K562 (cell line): Measurements from ENCODE around the gene CNPY4. TPM values are rescaled to one million over a fixed set of nuclear protein-coding genes. Genes with fewer than 3 reads are reported as not detected.

ENCODE experiments used
- ATAC-seq: fragments of 200-7000 bp; cut with Tn5 transposase; 3 replicates; pipeline ENCODE4 v1.9.1; 2020; ENCODE audit warnings: moderate library complexity
- BruUV-seq: library from RNA; stranded (reverse); fragments of 400-500 nt; replicated peaks from 2 replicates; lab custom pipeline; 2021; lab: Mats Ljungman, UMichigan
- CTCF ChIA-PET: fragments of 300-600 bp; formaldehyde crosslinking; extraction: SDS; loops from one replicate; lab custom pipeline; 2021; ENCODE audit warnings: low intra/inter-chr PET ratio; lab: Yijun Ruan, JAX
- POLR2A ChIA-PET: fragments of 300-600, 350-650 bp; sonication (Branson Sonifier 250); formaldehyde crosslinking; extraction: SDS; loops from one replicate; lab custom pipeline; 2021; ENCODE audit warnings: antibody characterized with exemption, inconsistent platforms; lab: Yijun Ruan, JAX
- DNase-seq, 4 experiments: peaks; one replicate each; pipeline versions ENCODE4 v3.0.0 to v3.0.0-alpha.2; 2011 to 2018; ENCODE audit warnings: low spot score in 3 of 4, mixed read lengths in 3 of 4; ENCODE audit errors: extremely low read depth in 1 of 4
- FAIRE-seq: peaks from 2 replicates; lab custom pipeline; 2011; peaks lifted over from hg19 to GRCh38; lab: Jason Lieb, UNC
- H2AFZ ChIP-seq: 2 replicates; pipeline ENCODE4 v1.6.0; 2011; ENCODE audit warnings: low read depth, low read length, control low read depth, inconsistent platforms
- H3K27ac ChIP-seq: fragments of 200-600 bp; 3 replicates; pipeline ENCODE4 v1.8.0; 2011; ENCODE audit warnings: low read depth, mild to moderate bottlenecking, control low read depth, inconsistent platforms, low read length, moderate library complexity, mixed read lengths; ENCODE audit errors: extremely low read depth
- H3K27me3 ChIP-seq, 2 experiments: fragments of 300-600 bp in 1 of 2; 2 replicates in 1 of 2; 3 replicates in 1 of 2; pipeline versions ENCODE4 v1.6.0 to v1.8.0; 2011; ENCODE audit warnings: inconsistent platforms in 2 of 2, low read length in 2 of 2, mild to moderate bottlenecking in 1 of 2, mixed read lengths in 1 of 2, moderate library complexity in 1 of 2; ENCODE audit not compliant: control insufficient read depth in 2 of 2, insufficient read depth in 2 of 2
- H3K36me3 ChIP-seq: fragments of 300-600 bp; 3 replicates; pipeline ENCODE4 v1.8.0; 2011; ENCODE audit warnings: mild to moderate bottlenecking, low read length, inconsistent platforms; ENCODE audit not compliant: control insufficient read depth, insufficient read depth
- H3K4me1 ChIP-seq, 2 experiments: fragments of 200-600 bp in 1 of 2; replicated peaks in 1 of 2; 2 replicates in 1 of 2; 3 replicates in 1 of 2; pipeline versions ENCODE4 v1.5.1 to v1.8.0; 2011; ENCODE audit warnings: inconsistent platforms in 2 of 2, low read length in 2 of 2, mild to moderate bottlenecking in 1 of 2, mixed read lengths in 1 of 2, moderate library complexity in 1 of 2; ENCODE audit not compliant: control insufficient read depth in 2 of 2, insufficient read depth in 2 of 2
- H3K4me2 ChIP-seq: 2 replicates; pipeline ENCODE4 v1.6.1; 2011; ENCODE audit warnings: low read length, control low read depth, inconsistent platforms, mixed read lengths; ENCODE audit not compliant: insufficient read depth
- H3K4me3 ChIP-seq: fragments of 200-600 bp; sonication (generic), shearing (Covaris generic); 2 replicates; pipeline ENCODE4 v1.5.1; 2016; ENCODE audit warnings: control low read depth, inconsistent platforms
- H3K79me2 ChIP-seq: fragments of 200-600 bp; 3 replicates; pipeline ENCODE4 v1.8.0; 2011; ENCODE audit warnings: low read length, inconsistent platforms; ENCODE audit not compliant: control insufficient read depth, insufficient read depth
- H3K9ac ChIP-seq, 2 experiments: 2 replicates each; pipeline versions ENCODE4 v1.6.0 to v1.6.1; 2011; ENCODE audit warnings: low read depth in 2 of 2, low read length in 2 of 2, control low read depth in 1 of 2, inconsistent platforms in 1 of 2, mild to moderate bottlenecking in 1 of 2, mixed read lengths in 1 of 2; ENCODE audit not compliant: insufficient read depth in 1 of 2
- H3K9me1 ChIP-seq: one replicate; pipeline ENCODE4 v1.6.0; 2011; ENCODE audit warnings: inconsistent platforms, mild to moderate bottlenecking, low read length, moderate library complexity; ENCODE audit not compliant: control insufficient read depth, insufficient read depth
- H3K9me3 ChIP-seq: replicated peaks from 2 replicates; pipeline ENCODE4 v1.5.1; 2011; ENCODE audit warnings: low read depth, low read length, inconsistent platforms; ENCODE audit not compliant: control insufficient read depth, insufficient read depth
- H4K20me1 ChIP-seq: replicated peaks from 2 replicates; pipeline ENCODE4 v1.6.1; 2011; ENCODE audit warnings: low read length, inconsistent platforms, mixed read lengths; ENCODE audit not compliant: control insufficient read depth, insufficient read depth
- BDP1 ChIP-seq: IDR thresholded peaks from 3 replicates; pipeline ENCODE4 v1.6.1; 2011; ENCODE audit not compliant: insufficient read length, insufficient read depth
- COPS2 ChIP-seq: fragments of 450-650 bp; conservative IDR thresholded peaks from 2 replicates; pipeline ENCODE4 v1.6.1; 2016; ENCODE audit warnings: mild to moderate bottlenecking, moderate library complexity
- ETS2 ChIP-seq: IDR thresholded peaks from 2 replicates; pipeline ENCODE4 v1.6.1; 2016; ENCODE audit warnings: borderline replicate concordance, missing genetic modification characterization, mild to moderate bottlenecking, moderate library complexity, missing compliant biosample characterization; ENCODE audit not compliant: poor library complexity, severe bottlenecking
- FOXA3 ChIP-seq, 2 experiments: fragments of 450-650 bp in 1 of 2; sonication (generic) in 1 of 2; formaldehyde crosslinking; IDR thresholded peaks in 1 of 2; conservative IDR thresholded peaks in 1 of 2; 2 replicates each; pipeline versions ENCODE4 v1.4.0 to v1.8.0; 2020 to 2022; ENCODE audit warnings: mild to moderate bottlenecking in 2 of 2, missing genetic modification reagents in 1 of 2
- HDGF ChIP-seq: fragments of 450-650 bp; IDR thresholded peaks from 2 replicates; pipeline ENCODE4 v1.6.1; 2016
- KAT8 ChIP-seq: fragments of 450-650 bp; IDR thresholded peaks from 2 replicates; pipeline ENCODE4 v1.6.1; 2016; ENCODE audit warnings: low read depth, mild to moderate bottlenecking
- NR0B1 ChIP-seq: fragments of 450-650 bp; IDR thresholded peaks from one replicate; pipeline ENCODE4 v1.6.1; 2018; ENCODE audit warnings: mild to moderate bottlenecking, moderate library complexity; ENCODE audit not compliant: partially characterized antibody
- PHF8 ChIP-seq: fragments of 200-600 bp; sonication (generic); IDR thresholded peaks from 2 replicates; pipeline ENCODE4 v1.6.1; 2012; ENCODE audit warnings: mixed run types, mild to moderate bottlenecking, inconsistent platforms, low read length, moderate library complexity, borderline replicate concordance
- TEAD4 ChIP-seq, 2 experiments: sonication (generic) in 1 of 2; formaldehyde crosslinking in 1 of 2; IDR thresholded peaks; 2 replicates each; pipeline versions ENCODE4 v1.6.1 to v1.8.0; 2012 to 2022; ENCODE audit warnings: borderline replicate concordance in 1 of 2, inconsistent platforms in 1 of 2, low read length in 1 of 2, mild to moderate bottlenecking in 1 of 2, missing genetic modification reagents in 1 of 2
- ZBTB33 ChIP-seq: sonication (generic); formaldehyde crosslinking; IDR thresholded peaks from 2 replicates; pipeline ENCODE4 v1.8.1; 2023; ENCODE audit warnings: mild to moderate bottlenecking, missing genetic modification reagents
- ZNF707 ChIP-seq: fragments of 250-450 bp; sonication (Bioruptor Pico); conservative IDR thresholded peaks from 2 replicates; pipeline ENCODE4 v1.8.0; 2022; ENCODE audit warnings: inconsistent platforms, mild to moderate bottlenecking, moderate library complexity
- WGBS: fragments of 100-300 bp; shearing (Covaris generic); methylation state at CpG from one replicate; pipeline ENCODE4 v1.1.6; 2016; ENCODE audit warnings: low coverage, mixed read lengths; ENCODE audit not compliant: insufficient coverage; ENCODE audit errors: missing lambda C conversion rate; 5-methylcytosine and 5-hydroxymethylcytosine counted together
- in situ Hi-C: fragments of 300-500 bp; cut with MboI; formaldehyde crosslinking; loops from 4 replicates; pipeline ENCODE4 v1.15.0; 2018; ENCODE audit warnings: inconsistent platforms, mixed read lengths
- intact Hi-C: fragments of 100-400 bp; cut with micrococcal nuclease; formaldehyde crosslinking; loops from 2 replicates; pipeline ENCODE4 v1.14.2; 2022
- polyA plus RNA-seq, 8 experiments: library from polyadenylated mRNA; depleted of rRNA in 4 of 8; stranded (reverse) in 5 of 8; unstranded in 3 of 8; fragments of >200 nt; fragmentation: Nextera tagmentation in 2 of 8; fragmentation: Illumina TruSeq in 1 of 8; extraction: Ambion mirVana in 2 of 8; extraction: Trizol in 1 of 8; gene quantifications; 2 replicates each; pipeline versions ENCODE4 v1.2.1 to v1.2.3, GENCODE V29; 2011 to 2014; ENCODE audit warnings: inconsistent platforms in 1 of 8, missing spikeins in 1 of 8
- total RNA-seq, 7 experiments: library from RNA; depleted of rRNA in 6 of 7; stranded (reverse); fragments of >200 nt in 6 of 7; fragmentation: Illumina TruSeq in 2 of 7; extraction: Trizol in 2 of 7; gene quantifications; 2 replicates each; pipeline versions ENCODE4 v1.2.1 to v1.2.3, GENCODE V29; 2011 to 2021; ENCODE audit warnings: low replicate concordance in 1 of 7

Gene CNPY4
- total and polyA plus RNA-seq, 9 of the 15 experiments (the other 6 are each of a cell fraction or from before 2014, with no cell fraction given): 1.9 to 11.2 (median 7.0) TPM

GRCh38 chr7:100090527-100091410, 28.7 kb upstream of the CNPY4 start (continued):
- TF ChIP-seq ZBTB33 (CRISPR knock-in tag): peak; percentile 61; the same call in 1 of the 2 replicates

- no peak overlapping the region; the same call in 1 of the 2 replicates for H3K4me2 ChIP-seq
- DNase-seq (peak in 3 of 4 experiments; percentile 42 to 57 (median 47)), ATAC-seq (peak; percentile 58), FAIRE-seq (no peak)
- no peak overlapping the region for H2AFZ ChIP-seq
- peaks cover 68% of the 10 kb centered on the region for H3K36me3 ChIP-seq
- peaks cover 23 to 32% of the 10 kb centered on the region in 2 experiments for H3K4me1 ChIP-seq
- intact Hi-C loops (no loop called here), in situ Hi-C loops (no loop called here)
- no peak overlapping the region for H3K4me3 ChIP-seq
- WGBS: 68% methylated on average over 19 of the region's 19 CpGs
- H3K27ac ChIP-seq: peak overlapping the region; percentile 36; the same call in 1 of the 3 replicates
- no peak overlapping the region for H3K9ac ChIP-seq
- no peaks in the 10 kb centered on the region for H3K27me3 ChIP-seq
- H3K79me2 ChIP-seq: peaks cover 27% of the 10 kb centered on the region
- H4K20me1 ChIP-seq: peaks cover 29% of the 10 kb centered on the region
- H3K9me1 ChIP-seq: no peaks in the 10 kb centered on the region
- ChIA-PET POLR2A (interaction anchor here (0.8 to 7.9 kb wide), 4 partner anchors 9 to 69 kb away, joined by 3 to 115 read pairs (median 12); partner anchors contain the start of genes AP4M1 and MCM7), CTCF (no interaction called here)
- no TSS peak for BruUV-seq
- no peaks in the 10 kb centered on the region for H3K9me3 ChIP-seq
- no peak for TF ChIP-seq FOXA3 (CRISPR knock-in tag; conservative IDR thresholded peaks at IDR 0.05 in 1 of 2, IDR thresholded peaks at IDR 0.05 in 1 of 2)
- no peak for TF ChIP-seq ZNF707
- no peak; the same call in 1 of the 2 replicates for TF ChIP-seq TEAD4 (IDR thresholded peaks at IDR 0.05; ENCODE audit: low read length)
- TF ChIP-seq TEAD4 (CRISPR knock-in tag; IDR thresholded peaks at IDR 0.05; ENCODE audit: borderline replicate concordance): no peak
- TF ChIP-seq ETS2 (tag): no peak
- no peak for TF ChIP-seq KAT8
- TF ChIP-seq HDGF: no peak
- no peak for TF ChIP-seq COPS2
- TF ChIP-seq NR0B1: no peak
- TF ChIP-seq BDP1: no peak
- no peak for TF ChIP-seq PHF8
These were observed 27.8 kb upstream of the CNPY4 start for GRCh38 chr7:100091411-100092181.
